Chondrocyte (in vitro differentiated cells): Measurements from ENCODE around the gene NACC1. TPM values are rescaled to one million over a fixed set of nuclear protein-coding genes. Genes with fewer than 3 reads are reported as not detected.

Experiments
- DNase-seq: peaks from one replicate; pipeline ENCODE4 v3.0.0; 2021; ENCODE audit warnings: mixed read lengths, low spot score
- H3K27ac Mint-ChIP-seq: one replicate; pipeline ENCODE4 v1.8.0; 2021; ENCODE audit warnings: mild to moderate bottlenecking, moderate library complexity, mixed read lengths; ENCODE audit not compliant: unreplicated experiment
- H3K27me3 Mint-ChIP-seq: 2 replicates; pipeline ENCODE4 v1.8.0; 2021; ENCODE audit warnings: low read depth, mixed read lengths
- H3K36me3 Mint-ChIP-seq: 2 replicates; pipeline ENCODE4 v1.8.0; 2021; ENCODE audit warnings: low read depth, mixed read lengths
- H3K4me1 Mint-ChIP-seq: 2 replicates; pipeline ENCODE4 v1.8.0; 2021; ENCODE audit warnings: low read depth, mild to moderate bottlenecking, mixed read lengths
- H3K4me3 Mint-ChIP-seq: one replicate; pipeline ENCODE4 v1.8.0; 2021; ENCODE audit warnings: mild to moderate bottlenecking, moderate library complexity, mixed read lengths; ENCODE audit not compliant: unreplicated experiment
- H3K9me3 Mint-ChIP-seq: 2 replicates; pipeline ENCODE4 v1.8.0; 2021; ENCODE audit warnings: low read depth, mixed read lengths
- total RNA-seq: library from RNA; stranded (reverse); gene quantifications from 3 replicates; pipeline ENCODE4 v1.2.1, GENCODE V29; 2021
- TF ChIP-seq, protein P1 (sequence below): fragments of 200-600 bp; sonication (generic); IDR thresholded peaks from 2 replicates; pipeline ENCODE4 v1.5.0; 2021; ENCODE audit warnings: antibody characterized with exemption, mild to moderate bottlenecking, moderate library complexity

The NACC1 gene
- total RNA-seq, 1 donor from 2014 or later = 47.3 TPM

DNA sequence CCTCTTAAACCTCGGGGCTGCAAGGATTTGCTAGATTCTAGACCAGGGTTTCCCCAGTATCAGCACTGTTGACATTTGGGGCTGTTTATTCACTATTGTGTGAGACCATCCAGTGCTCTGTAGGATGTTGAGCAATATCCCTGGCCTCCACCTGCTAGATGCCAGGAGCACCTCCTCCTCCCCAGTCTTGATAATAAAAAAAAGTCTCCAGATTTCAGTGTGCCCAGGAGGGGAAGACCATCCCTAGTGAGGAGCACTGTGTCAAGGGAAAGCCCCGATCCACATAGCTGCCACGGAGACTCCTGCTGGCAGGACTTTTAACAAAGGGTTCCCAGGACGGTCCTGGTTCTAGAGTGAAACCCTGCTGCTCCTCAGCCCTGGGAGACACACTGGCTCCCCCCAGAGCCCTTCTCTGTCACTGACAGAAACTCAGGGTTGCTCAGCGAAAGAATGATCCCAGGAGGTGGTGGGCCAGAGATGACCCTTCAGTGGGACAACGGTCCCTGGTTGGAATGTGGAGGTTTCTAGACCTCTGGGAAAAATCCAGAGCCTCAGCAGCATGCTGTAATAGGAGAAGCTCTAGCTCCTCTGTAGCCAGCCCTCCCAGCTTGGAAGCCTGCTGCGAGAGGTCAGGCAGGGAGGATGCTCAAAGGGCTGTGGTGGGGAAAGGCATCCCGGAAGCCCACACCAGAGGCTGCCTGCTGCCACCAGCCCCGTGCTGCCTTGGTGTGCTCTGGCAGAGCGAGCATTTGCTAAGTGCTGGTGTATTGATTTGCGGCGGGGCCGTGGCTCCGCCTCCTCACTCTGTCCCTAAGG is 35.7 kb upstream of the NACC1 start:
- Mint-ChIP-seq H3K27ac (peak overlapping the region; percentile 89), H3K27me3 (peaks cover 2% of the 10 kb centered on the region), H3K4me1 (peaks cover 47% of the 10 kb centered on the region), H3K4me3 (no peak overlapping the region), H3K9me3 (no peaks in the 10 kb centered on the region), H3K36me3 (peaks cover 29% of the 10 kb centered on the region)
- TF ChIP-seq, protein P1, sequence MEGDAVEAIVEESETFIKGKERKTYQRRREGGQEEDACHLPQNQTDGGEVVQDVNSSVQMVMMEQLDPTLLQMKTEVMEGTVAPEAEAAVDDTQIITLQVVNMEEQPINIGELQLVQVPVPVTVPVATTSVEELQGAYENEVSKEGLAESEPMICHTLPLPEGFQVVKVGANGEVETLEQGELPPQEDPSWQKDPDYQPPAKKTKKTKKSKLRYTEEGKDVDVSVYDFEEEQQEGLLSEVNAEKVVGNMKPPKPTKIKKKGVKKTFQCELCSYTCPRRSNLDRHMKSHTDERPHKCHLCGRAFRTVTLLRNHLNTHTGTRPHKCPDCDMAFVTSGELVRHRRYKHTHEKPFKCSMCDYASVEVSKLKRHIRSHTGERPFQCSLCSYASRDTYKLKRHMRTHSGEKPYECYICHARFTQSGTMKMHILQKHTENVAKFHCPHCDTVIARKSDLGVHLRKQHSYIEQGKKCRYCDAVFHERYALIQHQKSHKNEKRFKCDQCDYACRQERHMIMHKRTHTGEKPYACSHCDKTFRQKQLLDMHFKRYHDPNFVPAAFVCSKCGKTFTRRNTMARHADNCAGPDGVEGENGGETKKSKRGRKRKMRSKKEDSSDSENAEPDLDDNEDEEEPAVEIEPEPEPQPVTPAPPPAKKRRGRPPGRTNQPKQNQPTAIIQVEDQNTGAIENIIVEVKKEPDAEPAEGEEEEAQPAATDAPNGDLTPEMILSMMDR = peak; percentile 82
- no peak for DNase-seq

DNA sequence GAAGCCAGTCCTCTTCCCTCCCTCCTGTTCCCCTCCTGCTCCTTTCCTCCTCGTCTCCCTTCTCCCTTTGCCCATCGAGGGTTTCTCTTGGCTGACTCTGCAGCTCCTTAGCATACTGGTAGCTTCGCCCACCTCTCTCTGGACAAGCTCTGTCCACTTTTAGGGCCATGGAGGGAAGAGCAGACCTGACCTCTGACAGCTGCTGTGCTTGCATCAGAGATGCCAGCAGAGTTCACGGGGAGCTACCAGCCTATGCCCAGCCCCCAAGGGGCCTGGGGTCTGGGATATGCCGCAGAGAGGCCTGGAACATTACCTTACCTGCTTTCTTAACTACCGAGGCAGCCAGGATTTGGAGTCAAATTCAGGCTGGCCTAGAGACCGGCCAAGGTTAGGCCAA is 35.1 kb upstream of the NACC1 start:
- Mint-ChIP-seq H3K9me3 (no peaks in the 10 kb centered on the region), H3K27ac (peak overlapping the region; percentile 89), H3K4me3 (no peak overlapping the region), H3K36me3 (peaks cover 29% of the 10 kb centered on the region), H3K4me1 (peaks cover 47% of the 10 kb centered on the region), H3K27me3 (peaks cover 2% of the 10 kb centered on the region)
- TF ChIP-seq, protein P1 = no peak
- DNase-seq = no peak

DNA sequence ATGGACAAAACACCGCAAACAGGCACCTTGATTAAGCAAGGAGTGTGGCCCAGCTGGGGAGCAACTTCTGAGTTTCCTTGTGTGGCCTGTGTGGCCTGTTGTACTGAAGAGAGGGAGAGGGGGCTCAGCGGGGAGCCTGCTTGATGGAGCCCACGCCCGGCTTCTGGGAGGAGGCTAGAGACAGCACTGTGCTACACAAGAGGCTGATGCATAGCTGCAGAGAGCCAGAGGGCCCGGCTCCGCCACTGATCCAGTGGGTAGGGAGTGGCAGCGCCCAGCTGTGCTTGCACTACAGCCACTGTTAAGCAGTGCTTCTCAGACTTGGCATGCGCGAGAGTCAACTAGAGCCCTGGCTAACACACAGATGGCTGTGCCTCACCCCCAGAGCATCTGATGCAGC is 34.4 kb upstream of the NACC1 start:
- H3K27me3 Mint-ChIP-seq = peaks cover 2% of the 10 kb centered on the region
- H3K27ac Mint-ChIP-seq = no peak overlapping the region
- peaks cover 47% of the 10 kb centered on the region for H3K4me1 Mint-ChIP-seq
- no peak overlapping the region for H3K4me3 Mint-ChIP-seq
- H3K36me3 Mint-ChIP-seq = peaks cover 31% of the 10 kb centered on the region
- TF ChIP-seq, protein P1 = no peak
- DNase-seq = no peak
- H3K9me3 Mint-ChIP-seq = no peaks in the 10 kb centered on the region

DNA sequence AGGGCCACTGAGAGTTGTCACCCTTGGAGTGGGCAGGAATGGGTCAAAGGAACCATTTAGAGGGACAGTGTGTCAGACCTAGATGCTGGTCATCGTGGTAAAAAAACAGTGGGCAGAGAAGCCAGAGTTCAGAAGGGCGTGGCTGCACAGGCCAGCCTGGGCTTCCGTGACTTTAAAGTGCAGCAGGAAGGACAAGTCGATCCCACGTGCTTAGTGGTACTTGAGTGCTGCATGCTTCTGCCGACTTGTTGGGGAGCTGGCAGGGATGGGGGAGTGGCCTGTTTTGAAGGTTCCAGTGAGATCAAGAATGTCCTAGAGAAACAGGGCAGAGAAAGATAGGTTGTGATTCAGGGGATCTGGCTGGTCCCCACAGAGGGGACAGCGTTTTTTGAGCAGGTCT is 32.4 kb upstream of the NACC1 start:
- DNase-seq = no peak
- TF ChIP-seq, protein P1 = no peak
- peaks cover 2% of the 10 kb centered on the region for H3K27me3 Mint-ChIP-seq
- no peaks in the 10 kb centered on the region for H3K9me3 Mint-ChIP-seq
- H3K4me3 Mint-ChIP-seq = no peak overlapping the region
- no peak overlapping the region for H3K27ac Mint-ChIP-seq
- peaks cover 40% of the 10 kb centered on the region for H3K4me1 Mint-ChIP-seq
- H3K36me3 Mint-ChIP-seq = peaks cover 30% of the 10 kb centered on the region

DNA sequence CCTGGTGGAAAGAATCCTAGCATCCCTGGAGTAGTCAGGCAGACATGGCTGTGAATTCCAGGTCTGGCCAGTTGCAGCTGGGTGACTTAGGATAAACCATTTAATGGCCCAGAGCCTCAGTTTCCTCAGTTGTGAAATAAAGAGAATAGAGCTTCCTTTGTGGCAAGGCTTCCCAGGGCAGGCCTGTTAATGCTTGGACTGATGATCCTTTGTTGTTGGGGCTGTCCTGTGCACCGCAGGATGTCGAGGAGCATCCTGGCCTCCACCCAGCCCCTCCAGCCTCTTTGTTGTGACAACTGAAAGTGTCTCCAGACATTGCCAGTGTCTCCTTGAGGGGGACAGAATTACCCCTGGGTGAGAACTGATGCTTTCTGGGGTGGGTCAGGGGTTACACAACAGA is 31.7 kb upstream of the NACC1 start:
- Mint-ChIP-seq H3K4me3 (no peak overlapping the region), H3K27me3 (peaks cover 2% of the 10 kb centered on the region), H3K27ac (no peak overlapping the region), H3K36me3 (peaks cover 30% of the 10 kb centered on the region), H3K4me1 (peaks cover 47% of the 10 kb centered on the region), H3K9me3 (no peaks in the 10 kb centered on the region)
- DNase-seq = no peak
- TF ChIP-seq, protein P1 = no peak
